HG03108 (cell line): ENCODE results near the gene OTUD5.

Experiments
- ATAC-seq: cut with Tn5 transposase; IDR thresholded peaks from one replicate; pipeline ENCODE4 v1.9.1; 2021; ENCODE audit warnings: moderate library complexity; ENCODE audit not compliant: unreplicated experiment

The OTUD5 gene

GRCh38 chrX:48972220-48973164 lies 15.1 kb upstream of the OTUD5 start:
- no peak for ATAC-seq

- no peak for ATAC-seq
Observed at GRCh38 chrX:48971249-48972219, 14.1 kb upstream of the OTUD5 start, which contains the start of gene KCND1. Gene KCND1, minus strand, starts transcription at chrX:48971844. Its CDS starts 1,573 bp downstream, at chrX:48970271.

GRCh38 chrX:48969471-48969870 lies 12.1 kb upstream of the OTUD5 start:
- ATAC-seq, result no peak

DNA sequence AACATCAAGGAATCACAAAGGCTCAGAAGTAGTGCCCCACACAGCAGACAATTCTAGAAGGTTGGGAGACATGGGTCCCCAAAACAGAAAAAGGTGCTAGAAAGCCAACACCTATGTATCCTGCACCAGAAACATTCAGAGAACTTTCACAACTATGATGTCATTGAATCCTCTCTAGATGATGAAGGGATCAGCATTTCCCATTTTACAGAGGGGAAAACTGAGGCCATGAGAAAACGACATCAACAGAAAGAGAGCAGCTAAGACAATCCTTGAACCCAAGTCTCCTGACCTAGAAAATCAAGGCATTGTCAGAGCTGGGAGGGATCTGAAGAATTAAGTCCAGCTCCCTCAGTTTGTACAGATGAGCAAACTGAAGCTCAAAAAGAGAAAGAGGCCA lies 11.0 kb upstream of the OTUD5 start:
- ATAC-seq, result no peak

DNA sequence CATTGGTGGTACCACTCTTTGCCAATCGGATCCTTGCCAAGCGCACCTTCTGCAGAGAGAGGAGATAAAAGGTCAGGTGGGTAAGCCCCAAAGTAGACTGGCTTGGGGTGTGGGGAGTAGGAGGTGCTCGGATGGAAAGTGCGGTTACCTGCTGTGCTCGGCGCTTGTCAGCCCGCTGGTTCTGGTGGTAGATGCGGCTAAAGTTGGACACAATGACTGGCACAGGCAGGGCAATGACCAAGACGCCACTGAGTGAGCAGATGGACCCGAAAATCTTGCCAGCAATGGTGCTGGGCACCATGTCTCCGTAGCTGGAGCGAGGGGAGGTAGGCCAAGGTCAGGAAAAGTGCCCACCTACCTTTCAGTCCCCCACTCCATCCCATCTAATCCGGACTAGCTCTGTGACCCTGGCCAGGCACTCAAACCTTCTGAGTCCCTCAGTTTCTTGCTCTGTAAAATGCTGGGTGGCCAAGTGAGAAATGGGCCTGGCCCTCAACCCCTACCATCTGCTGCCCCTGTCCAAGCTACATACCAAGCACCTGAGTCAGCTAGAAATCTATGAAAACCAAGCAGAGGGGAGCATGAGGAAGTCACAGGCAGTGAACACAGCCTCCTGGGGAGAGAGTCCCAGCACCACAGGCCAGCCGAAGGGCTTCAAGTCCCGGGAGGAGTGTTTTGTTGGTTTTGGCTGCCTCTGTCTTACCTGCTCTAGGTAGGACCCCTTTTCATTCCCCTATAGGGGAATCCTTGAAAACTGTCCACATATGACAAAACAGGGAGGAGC lies 9.6 kb upstream of the OTUD5 start:
- ATAC-seq, result no peak

DNA sequence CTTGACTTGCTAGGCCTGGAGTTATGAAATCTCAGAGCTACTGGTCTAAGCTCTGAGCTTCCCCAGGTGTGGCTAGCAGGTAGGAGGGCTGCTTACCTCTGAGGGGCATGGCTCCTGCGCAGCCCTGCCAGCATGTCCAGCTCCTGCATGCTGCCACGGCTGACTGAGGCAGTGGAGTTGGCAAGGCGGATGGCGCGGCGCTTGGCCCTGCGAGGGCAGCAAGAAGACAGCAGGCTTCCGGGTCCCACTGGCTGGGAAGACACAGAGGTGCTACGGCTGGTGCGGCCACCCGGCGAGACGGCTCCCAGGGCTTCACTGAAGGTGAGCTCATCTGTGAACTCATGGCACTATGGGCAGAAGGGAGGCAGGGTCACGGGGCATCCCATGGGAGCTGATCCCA lies 8.6 kb upstream of the OTUD5 start:
- no peak for ATAC-seq

- no peak for ATAC-seq
Observed at GRCh38 chrX:48961585-48962091, 4.2 kb upstream of the OTUD5 start.

GRCh38 chrX:48960291-48960690 lies 2.9 kb upstream of the OTUD5 start:
- ATAC-seq, result no peak

DNA sequence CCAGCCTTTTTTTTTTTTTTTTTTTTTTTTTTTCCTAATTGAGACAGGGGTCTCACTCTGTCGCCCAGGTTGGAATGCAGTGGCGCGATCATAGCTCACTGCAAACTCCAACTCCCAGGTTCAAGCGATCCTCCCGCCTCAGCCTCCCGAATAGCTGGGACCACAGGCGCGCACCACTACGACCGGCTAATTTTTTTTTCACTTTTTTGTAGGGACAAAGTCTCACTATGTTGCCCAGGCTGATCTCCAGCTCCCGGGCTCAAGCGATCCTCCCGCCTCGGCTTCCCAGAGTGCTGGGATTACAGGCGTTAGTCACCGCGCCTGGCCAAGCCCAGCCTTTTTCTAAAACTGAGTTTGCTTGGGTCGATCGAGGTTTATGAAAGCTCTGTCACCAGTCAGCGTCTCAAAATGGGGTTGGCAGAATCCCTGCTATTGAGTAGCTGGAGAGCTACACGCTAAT lies 1.3 kb upstream of the OTUD5 start:
- ATAC-seq, result no peak

DNA sequence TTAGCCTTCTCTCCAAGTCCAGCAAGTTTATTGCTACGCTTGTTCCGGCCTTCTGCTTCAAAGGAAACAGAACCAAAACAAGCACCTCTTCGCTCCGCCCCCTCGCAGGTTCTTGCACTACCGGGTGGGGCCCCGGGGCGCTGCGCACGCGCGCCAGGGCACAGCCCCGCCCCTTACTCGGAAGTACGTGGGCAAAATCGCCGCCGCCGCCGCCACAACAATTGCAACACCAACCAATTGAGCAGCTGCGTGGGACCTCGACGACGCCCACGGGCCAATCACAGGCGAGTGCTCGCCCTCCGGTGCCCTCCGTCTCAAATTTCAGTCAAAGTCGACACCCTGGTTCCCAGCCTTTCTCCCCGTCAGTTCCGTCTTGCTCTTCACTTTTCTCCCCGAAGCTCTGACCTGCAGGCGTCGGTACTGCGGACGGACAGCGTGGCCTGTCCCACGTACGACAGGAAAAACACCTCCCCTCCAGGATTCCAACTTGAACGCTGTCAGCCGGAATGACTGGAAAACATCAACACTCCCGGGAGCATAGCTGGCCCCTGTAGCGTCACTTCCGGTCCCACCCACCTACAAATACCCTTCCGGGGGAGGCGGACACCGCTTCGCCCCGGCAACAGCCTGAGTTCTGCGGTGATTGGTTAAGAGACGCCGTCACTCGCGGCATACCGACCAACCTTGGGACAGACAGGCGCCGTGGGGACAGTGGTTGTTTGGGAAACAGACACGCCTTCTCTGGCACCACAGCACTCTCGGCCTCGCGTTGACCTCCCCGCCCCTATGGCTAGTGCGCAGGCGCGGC lies 624 bp upstream of the OTUD5 start:
- ATAC-seq, result peak; percentile 82

- ATAC-seq, result no peak
Observed at GRCh38 chrX:48956728-48957414, 536 bp downstream of the OTUD5 start.

- no peak for ATAC-seq
Observed at GRCh38 chrX:48948589-48948988, 8.8 kb downstream of the OTUD5 start.

- no peak for ATAC-seq
Observed at GRCh38 chrX:48945517-48946348, 11.7 kb downstream of the OTUD5 start.

DNA sequence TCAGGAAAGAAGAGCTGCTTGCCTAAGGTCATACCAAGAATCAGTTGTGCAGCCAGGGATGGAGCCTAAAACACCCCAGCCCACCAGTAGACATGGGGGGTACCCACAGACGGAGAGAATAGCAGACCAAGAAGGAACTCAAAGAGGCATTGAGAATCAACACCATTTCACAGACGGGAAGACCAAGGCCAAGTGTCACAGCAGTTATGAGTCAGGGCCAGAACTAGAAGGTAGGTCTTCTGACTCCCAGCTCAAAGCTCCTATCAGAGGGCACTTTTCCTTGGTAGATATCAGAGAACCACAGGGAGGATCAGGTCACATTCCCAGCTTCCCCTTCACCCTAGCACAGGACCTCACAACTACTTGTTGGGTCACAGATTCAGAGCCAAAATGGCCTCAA lies 14.5 kb downstream of the OTUD5 start:
- ATAC-seq, result no peak

GRCh38 chrX:48940404-48940955 lies 16.9 kb downstream of the OTUD5 start:
- ATAC-seq, result no peak

DNA sequence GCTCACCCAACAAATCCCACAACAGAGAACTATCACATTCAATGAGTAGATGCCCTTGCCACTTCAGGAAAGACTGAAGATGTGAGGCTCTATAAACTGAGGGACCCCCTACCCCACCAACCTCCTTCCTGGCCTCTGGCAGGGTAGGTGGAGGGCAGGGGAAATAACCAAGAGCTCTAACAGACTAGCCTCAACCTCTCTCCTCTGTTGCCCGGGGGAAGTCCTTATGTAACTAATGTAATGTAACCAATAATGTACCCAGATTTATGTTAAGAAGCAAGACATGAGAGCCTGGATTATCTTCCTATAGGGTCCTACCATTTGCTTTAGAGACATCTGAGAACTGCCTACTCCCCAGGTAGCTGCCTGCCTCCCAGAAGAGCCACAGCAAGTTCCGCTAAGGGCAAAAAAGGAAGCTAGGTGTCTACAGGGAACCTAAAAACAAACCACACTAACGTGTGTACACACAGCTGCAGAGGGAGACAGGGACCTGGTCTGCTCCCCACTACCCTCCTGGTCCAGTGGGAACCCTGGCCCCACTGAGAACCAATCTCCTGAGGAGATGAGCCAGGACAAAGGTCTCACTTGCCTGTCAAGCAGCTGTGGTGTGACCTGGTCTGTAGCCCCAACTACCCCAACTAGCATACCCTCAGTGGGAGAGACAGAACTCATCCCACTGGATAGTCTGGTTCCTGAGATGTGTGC lies 17.7 kb downstream of the OTUD5 start:
- ATAC-seq, result peak; percentile 31

- peak; percentile 47 for ATAC-seq
Observed at GRCh38 chrX:48938721-48939425, 18.5 kb downstream of the OTUD5 start.
